Hippocampal formation (tissue), 2 donors: ENCODE data around the gene CLEC19A.

Experiments used
- DNase-seq, 2 donors: peaks; one replicate each; lab custom pipeline; 2025; lab: John Stamatoyannopoulos, UW

CLEC19A gene

DNA sequence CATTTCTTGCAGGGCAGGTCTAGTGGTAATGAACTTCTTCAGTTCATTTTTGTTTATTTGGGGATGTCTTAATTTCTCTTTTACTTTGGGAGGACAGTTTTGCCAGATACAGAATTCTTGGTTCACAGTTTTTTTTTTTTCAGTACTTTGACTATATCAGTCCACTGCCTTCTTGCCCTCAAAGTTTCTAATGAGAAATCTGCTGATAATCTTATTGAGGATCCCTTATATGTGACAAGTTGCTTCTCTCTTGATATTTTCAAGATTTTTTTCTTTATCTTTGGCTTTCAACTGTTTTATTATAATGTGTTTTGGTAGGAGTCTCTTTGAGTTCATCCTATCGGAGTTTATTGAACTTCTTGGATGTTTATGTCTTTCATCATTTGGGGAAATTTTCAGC, 42.8 kb downstream of the CLEC19A start:
- no peak for DNase-seq

GRCh38 chr16:19329932-19330331, 44.4 kb downstream of the CLEC19A start:
- DNase-seq: no peak

DNA sequence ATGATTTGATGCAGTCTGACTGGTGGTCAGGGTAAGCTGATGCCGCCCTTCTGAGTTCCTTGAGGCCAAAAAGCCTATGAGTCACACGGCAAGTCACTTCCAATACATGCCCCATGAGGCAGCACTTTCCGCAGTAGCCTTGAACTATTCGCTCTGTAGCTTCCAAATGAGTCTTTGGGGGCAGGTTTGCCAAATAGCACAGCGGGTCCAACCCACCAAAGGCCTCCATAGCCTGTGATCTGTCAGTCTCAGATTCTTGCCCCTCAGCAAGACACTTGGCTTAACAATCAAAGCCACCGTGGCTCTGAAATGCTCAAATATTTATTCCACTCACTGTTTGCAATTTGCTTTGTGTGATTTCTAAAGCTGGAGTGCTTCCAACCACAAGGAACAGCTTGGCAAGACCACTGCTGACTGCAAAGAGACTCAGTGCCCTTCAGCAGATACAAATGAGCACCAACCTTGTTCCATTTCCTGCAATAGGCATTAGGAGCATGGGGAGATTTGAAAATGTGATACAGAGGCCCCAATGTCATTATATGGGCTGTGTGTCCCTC, 45.4 kb downstream of the CLEC19A start:
- peak; percentile 9 to 21 for DNase-seq

DNA sequence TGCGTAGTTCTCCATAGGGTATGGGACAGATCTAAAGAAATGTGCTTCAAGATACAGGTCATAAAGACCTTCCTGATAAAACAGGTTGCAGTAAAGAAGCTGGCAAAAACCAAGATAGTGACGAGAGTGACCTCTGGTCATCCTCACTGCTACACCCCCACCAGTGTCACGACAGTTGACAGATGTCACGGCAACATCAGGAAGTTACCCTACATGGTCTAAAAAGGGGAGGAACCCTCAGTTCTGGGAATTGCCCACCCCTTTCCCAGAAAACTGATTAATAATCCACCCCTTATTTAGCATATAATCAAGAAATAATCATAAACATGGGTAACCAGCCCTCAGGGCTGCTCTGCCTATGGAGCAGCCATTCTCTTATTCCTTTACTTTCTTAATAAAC, 46.3 kb downstream of the CLEC19A start:
- no peak for DNase-seq

DNA sequence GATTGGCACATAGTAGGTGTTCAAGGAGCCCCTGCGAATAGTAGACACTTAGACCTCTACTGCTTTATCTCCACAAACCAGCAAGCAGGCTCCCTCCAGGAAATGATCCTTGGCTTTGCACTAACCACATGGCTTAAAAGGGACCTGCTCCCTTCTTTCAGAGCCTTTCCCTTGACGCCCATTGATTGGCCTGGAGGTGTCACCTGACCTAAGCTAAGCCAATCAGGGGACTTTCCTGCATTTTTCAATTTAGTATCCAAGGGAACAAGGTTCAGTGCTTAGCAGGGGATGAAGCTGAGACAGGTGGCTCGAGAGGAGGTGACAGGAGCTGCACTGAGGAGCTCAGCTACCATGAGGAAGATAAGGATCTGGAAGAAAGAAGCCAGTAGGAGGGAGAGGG, 52.8 kb downstream of the CLEC19A start:
- DNase-seq: no peak

DNA sequence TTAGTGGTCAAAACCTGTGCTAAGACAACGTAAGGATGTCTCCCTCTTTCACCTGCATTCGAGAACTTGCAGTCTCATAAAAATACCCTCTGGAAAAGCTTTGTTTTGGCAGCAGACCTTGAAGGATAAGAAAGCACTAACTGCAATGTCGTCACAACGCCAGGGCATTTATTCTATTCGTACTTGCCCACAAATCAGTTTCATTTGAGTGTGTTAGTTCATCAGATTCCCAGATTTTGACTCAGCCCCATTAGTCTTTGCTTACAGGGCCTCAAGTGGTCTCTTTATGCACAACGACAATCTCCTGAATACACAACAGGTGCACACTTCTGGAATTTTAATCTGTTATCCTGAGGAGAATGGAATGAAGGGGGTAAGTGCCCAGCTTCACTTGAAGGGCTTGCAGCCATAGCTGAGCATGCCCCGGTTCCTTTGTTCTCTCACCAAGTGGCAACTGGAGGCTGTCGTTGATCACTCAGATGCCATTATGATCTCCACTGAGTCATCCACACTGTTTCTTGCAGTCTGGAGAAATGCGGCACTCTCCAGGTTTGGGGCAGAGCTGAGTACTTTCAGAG, 58.8 kb downstream of the CLEC19A start:
- no peak for DNase-seq

- no peak for DNase-seq
Measured at GRCh38 chr16:19344980-19345379, 59.4 kb downstream of the CLEC19A start.

- DNase-seq: peak in 1 of 2 donors; percentile 7
Measured at GRCh38 chr16:19346335-19346922, 60.9 kb downstream of the CLEC19A start.

- DNase-seq: no peak
Measured at GRCh38 chr16:19348125-19348524, 62.6 kb downstream of the CLEC19A start.

DNA sequence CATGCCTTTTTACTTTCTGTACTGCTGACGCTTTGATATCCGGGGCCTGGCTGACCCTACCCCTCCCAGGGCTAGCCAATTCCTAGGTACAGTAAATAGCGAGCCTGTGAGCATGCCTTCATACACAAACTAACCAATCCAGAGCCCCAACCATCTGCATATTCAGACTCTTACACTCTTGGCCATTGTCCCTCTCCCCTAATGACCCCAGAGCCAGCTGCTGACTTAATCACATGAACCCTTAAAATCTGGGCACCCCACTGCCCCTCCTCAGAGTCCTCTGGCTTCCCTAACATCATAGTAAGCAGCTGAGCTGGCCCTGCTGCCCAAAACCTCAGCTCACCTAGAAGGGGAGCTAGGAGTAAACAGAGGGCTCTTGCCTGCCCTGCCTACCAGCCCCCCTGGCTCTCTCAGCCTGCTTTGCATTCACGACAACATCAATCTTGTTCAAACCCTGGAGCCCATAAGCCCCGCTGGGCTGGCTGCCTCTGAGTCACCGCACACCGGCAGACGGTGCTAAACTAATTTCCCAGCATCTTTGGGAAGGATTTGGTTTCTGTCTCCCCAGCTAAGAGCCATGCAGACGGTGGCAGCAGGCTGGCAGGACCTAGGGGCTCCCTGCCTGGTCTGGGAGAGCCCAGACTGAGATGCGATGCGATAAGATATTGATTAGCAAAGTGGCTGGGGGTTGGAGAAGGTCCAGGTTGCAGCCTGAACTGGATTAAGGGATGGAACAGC, 63.2 kb downstream of the CLEC19A start:
- DNase-seq: peak in 1 of 2 donors; percentile 5

- DNase-seq: no peak
Measured at GRCh38 chr16:19354371-19354770, 68.8 kb downstream of the CLEC19A start.

- no peak for DNase-seq
Measured at GRCh38 chr16:19356024-19356952, 70.8 kb downstream of the CLEC19A start.

GRCh38 chr16:19359556-19359955, 74.0 kb downstream of the CLEC19A start:
- DNase-seq: no peak
